ENCODE data around the gene MAN1B1. TPM values are rescaled to one million over a fixed set of nuclear protein-coding genes. Genes with fewer than 3 reads are reported as not detected.

The MAN1B1 gene
- total and polyA plus RNA-seq, 2 donors (not counting 1 experiment from before 2014, with no cell fraction given), result 45.5 to 96.6 TPM

DNA sequence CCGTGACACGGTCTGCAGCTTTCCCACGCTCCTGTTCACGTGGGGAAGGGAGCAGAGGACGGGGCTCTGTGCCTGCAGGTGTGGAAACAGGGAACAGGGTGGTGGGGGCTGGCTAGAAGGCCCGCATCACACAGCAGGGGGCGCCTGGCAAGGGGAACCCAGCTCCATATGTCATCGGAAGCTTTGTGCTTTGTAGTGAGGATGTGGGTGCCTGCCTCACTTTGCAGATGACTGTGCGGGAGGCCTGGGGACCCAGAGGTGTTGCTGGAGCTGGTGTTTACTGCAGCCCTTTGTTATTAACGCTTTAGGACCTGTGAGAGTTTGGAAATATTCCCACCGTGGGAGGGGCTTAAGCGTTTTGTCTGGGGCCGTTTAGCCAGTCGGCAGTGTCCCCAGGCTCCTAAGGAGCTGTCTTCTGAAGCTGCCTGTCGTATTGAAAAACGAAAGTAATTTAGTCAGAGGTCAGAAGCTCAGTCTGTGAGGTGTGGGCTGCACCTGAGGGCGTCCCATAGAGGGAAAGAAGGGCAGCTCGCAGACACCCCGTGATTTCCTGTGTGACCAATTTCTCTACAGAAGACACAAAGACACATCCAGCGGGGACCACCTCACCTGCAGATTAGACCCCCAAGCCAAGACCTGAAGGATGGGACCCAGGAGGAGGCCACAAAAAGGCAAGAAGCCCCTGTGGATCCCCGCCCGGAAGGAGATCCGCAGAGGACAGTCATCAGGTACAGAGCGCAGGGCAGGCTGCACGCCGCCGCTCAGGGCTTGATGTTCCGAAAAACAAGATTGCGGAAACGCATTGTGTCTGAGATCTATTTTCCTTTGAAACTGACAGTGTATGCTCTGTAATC, 9.1 kb downstream of the MAN1B1 start:
- Histone ChIP-seq H3K79me2 (ENCODE audit: control insufficient read depth, insufficient read depth, low read length) (no peaks in the 10 kb centered on the region), H4K20me1 (ENCODE audit: control insufficient read depth, extremely low read depth, insufficient read depth, low read length) (no peaks in the 10 kb centered on the region), H3K4me2 (ENCODE audit: extremely low read depth, insufficient read depth, low read length) (no peak overlapping the region), H3K9me3 (ENCODE audit: control insufficient read depth, insufficient read depth, low read depth, low read length) (no peaks in the 10 kb centered on the region), H3K27me3 (ENCODE audit: control insufficient read depth, insufficient read depth, low read length) (no peaks in the 10 kb centered on the region), H3K9ac (ENCODE audit: insufficient read depth, low read length) (no peak overlapping the region), H2AFZ (ENCODE audit: low read length) (no peak overlapping the region), H3K4me1 (ENCODE audit: control insufficient read depth, extremely low read depth, insufficient read depth, low read length) (no peaks in the 10 kb centered on the region), H3K4me3 (replicated peaks in 1 of 4; ENCODE audit: control extremely low read depth in 1 of 4, insufficient read depth in 1 of 4, low read depth in 3 of 4, low read length in 4 of 4) (no peak overlapping the region), H3K36me3 (ENCODE audit: control insufficient read depth, insufficient read depth, low read length) (peaks cover 17% of the 10 kb centered on the region), H3K27ac (ENCODE audit: insufficient read depth, low read length) (no peak overlapping the region)
- DNase-seq (ENCODE audit: low read depth in 2 of 2), result no peak
- TF ChIP-seq CTCF (conservative IDR thresholded peaks at IDR 0.05 in 1 of 2, IDR thresholded peaks at IDR 0.05 in 1 of 2; ENCODE audit: low read depth in 1 of 2, low read length in 2 of 2), result no peak

DNA sequence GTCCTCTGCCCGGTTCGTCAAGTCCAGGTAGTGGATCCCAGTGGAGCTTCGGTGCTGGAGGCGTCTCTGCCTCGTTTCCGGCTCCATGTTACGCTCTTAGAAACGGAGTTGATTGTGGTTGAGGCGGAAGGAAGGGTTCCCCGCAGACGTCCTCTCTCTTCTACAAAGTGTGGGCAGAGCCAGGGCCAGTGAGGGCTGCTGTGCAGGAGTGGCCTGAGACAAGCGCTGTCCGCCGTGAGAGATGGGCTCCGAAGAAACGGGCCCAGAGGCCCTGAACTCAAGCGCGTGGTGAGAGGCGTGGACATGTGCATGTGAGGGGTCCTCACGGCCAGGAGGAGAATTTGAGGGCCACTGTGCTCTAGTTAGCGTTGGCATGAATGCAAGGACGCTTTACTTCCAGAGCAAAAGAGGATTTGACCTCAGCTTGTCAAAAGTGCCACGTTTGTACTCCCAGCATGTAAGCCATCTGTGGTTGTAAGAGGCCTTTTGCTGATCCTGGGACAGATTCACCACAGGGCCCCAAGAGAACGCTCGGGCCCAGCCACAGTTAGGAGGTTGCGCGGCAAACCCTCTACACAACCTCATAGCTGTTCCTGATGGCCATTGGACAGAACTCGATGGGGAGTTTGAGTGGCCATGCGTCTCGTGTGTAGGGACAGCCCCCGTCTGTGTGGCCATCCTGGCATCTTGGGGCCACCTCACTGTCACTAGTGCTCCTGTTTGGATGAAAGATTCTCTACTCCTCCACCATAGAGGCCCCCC, 10.2 kb downstream of the MAN1B1 start:
- Histone ChIP-seq H4K20me1 (ENCODE audit: control insufficient read depth, extremely low read depth, insufficient read depth, low read length) (no peaks in the 10 kb centered on the region), H3K79me2 (ENCODE audit: control insufficient read depth, insufficient read depth, low read length) (no peaks in the 10 kb centered on the region), H3K9ac (ENCODE audit: insufficient read depth, low read length) (no peak overlapping the region), H3K9me3 (ENCODE audit: control insufficient read depth, insufficient read depth, low read depth, low read length) (peaks cover 1% of the 10 kb centered on the region), H3K27ac (ENCODE audit: insufficient read depth, low read length) (no peak overlapping the region), H2AFZ (ENCODE audit: low read length) (no peak overlapping the region), H3K27me3 (ENCODE audit: control insufficient read depth, insufficient read depth, low read length) (no peaks in the 10 kb centered on the region), H3K4me2 (ENCODE audit: extremely low read depth, insufficient read depth, low read length) (no peak overlapping the region), H3K4me1 (ENCODE audit: control insufficient read depth, extremely low read depth, insufficient read depth, low read length) (no peaks in the 10 kb centered on the region), H3K4me3 (replicated peaks in 1 of 4; ENCODE audit: control extremely low read depth in 1 of 4, insufficient read depth in 1 of 4, low read depth in 3 of 4, low read length in 4 of 4) (no peak overlapping the region), H3K36me3 (ENCODE audit: control insufficient read depth, insufficient read depth, low read length) (peaks cover 23% of the 10 kb centered on the region)
- TF ChIP-seq CTCF (conservative IDR thresholded peaks at IDR 0.05 in 1 of 2, IDR thresholded peaks at IDR 0.05 in 1 of 2; ENCODE audit: low read depth in 1 of 2, low read length in 2 of 2) (no peak), EZH2 (IDR thresholded peaks at IDR 0.05; ENCODE audit: low read length, missing control alignments) (no peak)
- DNase-seq (ENCODE audit: low read depth in 2 of 2), result no peak

DNA sequence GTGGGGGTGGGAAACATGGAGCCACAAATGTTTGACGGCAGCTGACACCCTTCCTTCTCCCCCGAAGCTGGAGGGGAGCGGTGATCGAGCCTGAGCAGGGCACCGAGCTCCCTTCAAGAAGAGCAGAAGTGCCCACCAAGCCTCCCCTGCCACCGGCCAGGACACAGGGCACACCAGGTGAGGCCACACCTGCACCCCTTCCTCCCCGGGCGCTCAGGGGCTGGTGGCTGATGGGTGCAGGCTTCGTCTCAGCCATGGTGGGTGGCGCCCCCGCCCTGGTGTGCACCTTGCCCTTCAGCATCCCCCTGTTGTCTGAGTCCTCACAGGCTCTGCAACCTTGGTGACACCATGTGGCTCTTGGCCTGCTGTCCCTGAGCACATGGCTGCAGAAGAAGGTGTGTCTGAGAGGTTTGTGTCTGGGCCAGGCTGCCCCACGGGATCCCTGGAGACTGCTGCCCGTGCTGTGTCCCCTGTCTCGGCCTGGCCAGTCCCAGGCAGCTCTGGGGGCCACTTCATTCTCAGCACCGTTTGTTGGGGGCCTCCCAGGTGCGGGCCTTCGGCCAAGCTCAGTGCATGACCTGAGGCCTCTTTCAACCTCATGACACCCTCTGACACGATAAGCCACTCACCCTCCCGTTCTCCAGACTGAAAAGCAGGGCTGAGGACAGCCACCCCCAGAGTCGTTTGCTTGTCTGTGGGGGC, 11.1 kb downstream of the MAN1B1 start:
- no peak overlapping the region for H3K9ac ChIP-seq (ENCODE audit: insufficient read depth, low read length)
- H3K4me1 ChIP-seq (ENCODE audit: control insufficient read depth, extremely low read depth, insufficient read depth, low read length), result no peaks in the 10 kb centered on the region
- TF ChIP-seq EZH2 (IDR thresholded peaks at IDR 0.05; ENCODE audit: low read length, missing control alignments), result no peak
- no peak for TF ChIP-seq CTCF (conservative IDR thresholded peaks at IDR 0.05 in 1 of 2, IDR thresholded peaks at IDR 0.05 in 1 of 2; ENCODE audit: low read depth in 1 of 2, low read length in 2 of 2)
- peaks cover 7% of the 10 kb centered on the region for H3K9me3 ChIP-seq (ENCODE audit: control insufficient read depth, insufficient read depth, low read depth, low read length)
- no peaks in the 10 kb centered on the region for H3K79me2 ChIP-seq (ENCODE audit: control insufficient read depth, insufficient read depth, low read length)
- no peak for DNase-seq (ENCODE audit: low read depth in 2 of 2)
- H3K27me3 ChIP-seq (ENCODE audit: control insufficient read depth, insufficient read depth, low read length), result no peaks in the 10 kb centered on the region
- no peak overlapping the region for H3K27ac ChIP-seq (ENCODE audit: insufficient read depth, low read length)
- H3K36me3 ChIP-seq (ENCODE audit: control insufficient read depth, insufficient read depth, low read length), result peaks cover 33% of the 10 kb centered on the region
- H4K20me1 ChIP-seq (ENCODE audit: control insufficient read depth, extremely low read depth, insufficient read depth, low read length), result no peaks in the 10 kb centered on the region
- no peak overlapping the region for H3K4me3 ChIP-seq (replicated peaks in 1 of 4; ENCODE audit: control extremely low read depth in 1 of 4, insufficient read depth in 1 of 4, low read depth in 3 of 4, low read length in 4 of 4)
- H2AFZ ChIP-seq (ENCODE audit: low read length), result no peak overlapping the region
- H3K4me2 ChIP-seq (ENCODE audit: extremely low read depth, insufficient read depth, low read length), result no peak overlapping the region

Measured in fibroblast of lung (primary cell).